HG03045 (cell line): Measurements from ENCODE around the gene FCHO1.

Experiments used
- ATAC-seq: cut with Tn5 transposase; IDR thresholded peaks from one replicate; pipeline ENCODE4 v1.9.1; 2021; ENCODE audit warnings: mild to moderate bottlenecking, moderate library complexity; ENCODE audit not compliant: unreplicated experiment

Gene FCHO1

DNA sequence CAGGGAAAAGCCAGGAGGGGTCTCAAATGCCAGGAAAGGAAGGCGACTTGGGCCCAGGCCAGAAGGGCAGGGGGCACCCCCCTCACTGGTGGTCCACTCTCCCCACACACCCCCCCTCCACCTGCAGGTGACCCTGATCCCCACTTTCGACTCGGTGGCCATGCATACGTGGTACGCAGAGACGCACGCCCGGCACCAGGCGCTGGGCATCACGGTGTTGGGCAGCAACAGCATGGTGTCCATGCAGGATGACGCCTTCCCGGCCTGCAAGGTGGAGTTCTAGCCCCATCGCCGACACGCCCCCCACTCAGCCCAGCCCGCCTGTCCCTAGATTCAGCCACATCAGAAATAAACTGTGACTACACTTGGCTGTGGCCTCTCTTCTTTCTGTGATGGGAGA is 17.1 kb upstream of the FCHO1 start:
- ATAC-seq = no peak

DNA sequence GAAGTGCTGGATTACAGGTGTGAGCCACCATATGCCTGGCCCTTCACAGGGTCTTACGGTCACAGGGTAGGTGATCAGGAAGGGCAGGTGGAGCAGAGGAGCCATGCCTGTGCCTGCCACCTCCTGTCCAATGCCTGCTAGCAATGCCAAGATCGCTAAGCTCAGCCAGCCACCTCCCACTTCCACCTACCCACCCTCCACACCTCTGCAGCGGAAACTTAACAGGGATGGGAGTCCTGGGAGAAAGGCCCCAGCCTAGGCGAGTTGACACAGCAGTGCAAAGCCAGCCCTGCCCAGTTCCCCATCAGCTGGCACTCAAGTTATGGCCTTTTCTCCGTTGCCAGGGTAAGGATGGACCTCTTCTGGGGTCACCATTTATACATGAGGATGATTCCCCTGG is 15.9 kb upstream of the FCHO1 start:
- no peak for ATAC-seq

DNA sequence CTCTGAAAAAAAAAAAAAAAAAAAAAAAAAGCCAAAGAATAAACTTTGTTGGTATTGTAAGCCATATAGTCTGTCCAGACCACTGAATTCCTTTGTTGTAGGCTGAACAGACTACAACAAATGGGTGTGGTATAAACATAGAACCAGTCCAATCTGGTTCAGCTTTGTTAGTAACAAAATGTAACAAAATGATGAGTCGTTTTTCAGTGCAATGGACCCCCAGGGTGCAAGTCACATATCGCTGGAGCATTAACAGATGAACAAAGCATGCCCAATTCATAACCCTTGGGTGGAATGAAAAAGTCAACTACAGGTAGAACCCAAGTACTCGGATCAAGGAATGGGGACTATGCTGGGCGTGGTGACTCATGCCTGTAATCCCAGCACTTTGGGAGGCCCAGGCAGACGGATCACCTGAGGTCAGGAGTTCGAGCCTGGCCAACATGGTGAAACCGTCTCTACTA is 13.6 kb upstream of the FCHO1 start:
- no peak for ATAC-seq

DNA sequence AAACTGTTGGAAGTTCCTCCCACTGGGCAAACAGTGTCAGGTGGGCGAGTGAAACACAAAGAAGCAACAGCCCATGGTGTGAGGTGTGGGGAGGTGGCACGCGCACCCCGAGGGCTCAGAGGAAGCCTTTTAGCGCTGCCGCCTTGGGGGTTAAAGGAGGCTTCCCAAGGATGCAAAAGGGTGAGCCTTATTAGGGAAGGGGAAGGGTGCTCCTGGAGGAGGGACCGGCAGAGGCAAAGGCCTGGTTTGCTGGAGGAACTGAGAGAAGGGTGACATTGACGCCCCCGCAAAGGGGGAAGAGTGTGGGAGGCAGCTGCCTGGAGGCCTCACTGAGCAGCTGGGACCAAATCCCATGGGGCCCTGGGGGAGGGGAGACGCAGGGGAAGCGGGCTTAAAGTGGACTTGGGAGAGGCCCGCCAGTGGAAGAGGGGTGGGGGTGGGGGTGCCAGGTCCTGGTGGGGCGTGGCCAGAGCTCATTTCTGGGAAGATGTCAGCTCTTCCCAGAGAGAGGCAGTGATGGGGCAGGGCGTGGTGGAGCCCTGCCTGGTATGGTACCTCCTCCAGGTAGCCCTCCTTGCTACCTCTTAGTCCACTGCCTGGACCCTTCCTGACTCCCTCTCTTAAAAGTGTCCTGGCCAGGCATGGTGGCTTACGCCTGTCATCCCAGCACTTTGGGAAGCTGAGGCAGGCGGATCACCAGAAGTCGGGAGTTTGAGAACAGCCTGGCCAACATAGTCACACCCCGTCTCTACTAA is 12.0 kb upstream of the FCHO1 start:
- ATAC-seq = no peak

DNA sequence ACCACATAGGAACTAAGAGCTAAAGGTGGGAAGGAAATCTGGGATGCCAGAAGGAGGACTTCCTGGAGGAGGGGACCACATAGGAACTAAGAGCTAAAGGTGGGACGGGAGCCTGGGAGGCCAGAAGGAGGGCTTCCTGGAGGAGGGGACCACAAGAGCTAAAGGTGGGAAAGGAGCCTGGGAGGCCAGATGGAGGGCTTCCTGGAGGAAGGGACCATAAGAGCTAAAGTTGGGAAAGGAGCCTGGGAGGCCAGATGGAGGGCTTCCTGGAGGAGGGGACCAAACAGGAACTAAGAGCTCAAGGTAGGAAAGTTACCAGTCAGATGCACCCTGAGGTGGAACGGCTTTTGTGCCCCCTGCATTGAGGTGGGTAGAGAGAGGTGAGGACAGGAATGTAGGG is 9.8 kb upstream of the FCHO1 start:
- ATAC-seq = no peak

DNA sequence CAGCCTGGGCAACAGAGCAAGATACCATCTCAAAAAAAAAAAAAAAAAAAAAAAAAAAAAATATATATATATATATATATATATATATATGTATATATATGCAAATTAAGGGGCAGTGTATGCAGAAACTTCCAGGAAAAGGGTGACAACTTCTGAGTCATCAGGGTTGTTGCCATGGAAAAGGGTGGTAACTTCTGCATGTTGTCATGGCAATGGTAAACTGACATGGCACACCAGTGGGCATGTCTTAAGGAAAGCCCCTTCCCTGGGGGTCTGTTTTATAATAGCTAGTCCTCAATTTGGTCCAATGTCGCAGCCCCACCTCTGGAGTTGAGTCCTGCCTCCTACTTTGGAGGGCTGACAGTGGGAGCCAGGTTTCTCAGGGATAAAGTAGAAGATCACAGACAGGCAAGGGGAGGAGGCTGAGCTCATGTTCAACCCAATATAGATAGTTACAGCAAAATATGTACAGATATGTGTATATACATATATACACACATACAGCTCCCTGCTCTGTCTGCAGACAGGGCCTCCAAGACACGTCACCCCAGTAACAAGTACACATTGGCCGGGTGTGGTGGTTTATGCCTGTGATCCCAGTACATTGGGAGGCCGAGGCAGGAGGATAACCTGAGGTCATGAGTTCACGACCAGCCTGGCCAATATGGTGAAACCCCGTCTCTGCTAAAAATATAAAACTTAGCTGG is 7.2 kb upstream of the FCHO1 start:
- no peak for ATAC-seq

DNA sequence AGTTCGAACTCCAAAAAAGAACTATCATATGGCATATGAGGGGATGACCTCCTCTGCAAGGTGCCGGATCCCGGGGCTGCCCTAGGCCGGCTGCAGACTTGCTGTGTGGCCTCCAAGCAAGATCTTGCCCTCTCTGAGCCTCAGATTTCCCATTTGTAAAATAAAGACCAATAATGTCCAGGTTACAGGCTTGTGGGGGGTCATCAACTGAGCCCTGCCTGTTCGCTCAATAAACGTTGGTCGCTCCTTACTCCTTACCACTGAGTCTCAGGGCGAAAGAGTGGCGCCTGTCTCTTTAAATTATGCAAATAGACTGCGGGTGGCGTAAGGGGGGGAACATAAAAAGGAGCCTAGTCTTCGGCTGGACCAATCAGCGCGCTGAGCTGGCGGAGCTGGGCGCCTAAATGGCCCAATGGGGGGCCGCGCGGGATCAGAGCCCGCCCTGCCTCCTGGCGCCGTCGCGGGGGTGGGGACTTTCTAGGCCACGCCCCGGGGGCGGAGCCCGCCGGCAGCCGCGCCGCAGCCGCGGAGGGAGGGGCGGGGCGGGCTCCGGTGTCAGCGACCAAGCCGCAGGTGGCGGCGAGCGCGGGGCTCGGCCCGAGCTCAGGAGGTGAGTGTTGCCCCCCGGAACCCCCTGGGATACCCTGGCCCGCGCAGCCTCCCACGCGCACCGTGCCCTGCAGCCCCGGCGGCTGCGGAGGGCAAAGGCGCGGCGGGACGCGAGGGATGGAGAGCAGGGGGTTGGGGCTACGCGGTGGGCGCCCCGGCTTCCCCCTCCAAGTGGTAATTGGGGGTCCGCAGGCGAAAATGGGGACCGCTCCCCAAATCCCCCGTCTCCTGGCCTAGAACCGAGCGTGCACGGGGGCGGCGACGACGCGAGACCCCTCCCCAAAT is 3.8 kb upstream of the FCHO1 start:
- peak; percentile 70 for ATAC-seq

DNA sequence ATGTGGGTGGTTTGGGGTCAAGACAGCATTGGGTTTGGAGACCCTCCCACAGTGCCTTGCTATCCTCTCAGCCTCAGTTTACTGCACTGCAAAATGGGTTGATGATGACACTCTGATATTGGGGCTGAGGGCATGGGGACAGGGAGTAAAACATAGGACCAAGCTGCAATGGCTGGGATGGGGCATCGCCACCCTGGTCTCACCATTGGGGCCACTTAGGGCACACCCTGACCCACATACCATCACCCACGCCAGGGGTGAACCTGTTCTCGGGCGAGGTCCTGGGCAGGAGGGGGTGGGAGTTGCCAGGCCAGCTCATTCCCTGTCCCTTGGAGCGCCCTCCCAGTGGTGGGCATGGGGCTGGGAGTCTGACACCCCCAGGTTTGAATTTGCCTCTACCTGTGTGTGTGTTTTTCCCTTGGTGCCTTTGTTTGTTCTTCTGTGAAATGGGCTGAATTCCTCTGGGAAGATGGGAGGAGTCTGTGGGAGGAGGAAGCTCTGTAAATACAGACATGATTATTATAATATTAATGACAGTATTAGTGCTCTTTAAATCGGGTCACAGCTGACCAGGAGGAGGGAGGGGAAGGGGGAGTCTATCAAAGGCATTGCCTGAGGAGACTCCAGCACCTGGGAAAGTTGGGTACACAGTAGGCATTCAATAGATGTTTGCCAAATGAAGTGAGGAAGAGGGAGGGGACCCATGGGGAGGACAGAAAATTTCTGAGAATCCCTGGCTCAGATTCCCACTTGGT is 2.2 kb upstream of the FCHO1 start:
- no peak for ATAC-seq

DNA sequence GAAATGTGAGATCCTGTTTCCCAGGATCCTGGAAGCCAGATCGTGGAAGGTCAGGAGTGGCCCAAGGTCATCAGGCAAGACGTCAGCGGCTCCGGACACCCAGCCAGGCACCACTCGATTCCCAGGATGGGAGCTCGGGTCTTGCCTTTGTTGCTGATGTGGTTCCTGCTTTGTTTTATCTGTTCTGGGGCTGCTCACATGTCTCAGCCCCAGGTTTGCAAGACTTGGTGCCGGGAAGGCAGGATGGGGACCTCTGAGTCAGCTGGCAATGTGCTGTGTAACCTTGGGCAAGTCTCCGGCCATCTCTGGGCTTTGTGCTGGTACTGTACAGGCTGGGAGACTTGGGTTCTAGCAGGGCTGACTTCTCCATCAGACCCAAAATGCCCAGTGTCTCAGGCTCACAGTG is 1.4 kb upstream of the FCHO1 start:
- ATAC-seq = no peak

DNA sequence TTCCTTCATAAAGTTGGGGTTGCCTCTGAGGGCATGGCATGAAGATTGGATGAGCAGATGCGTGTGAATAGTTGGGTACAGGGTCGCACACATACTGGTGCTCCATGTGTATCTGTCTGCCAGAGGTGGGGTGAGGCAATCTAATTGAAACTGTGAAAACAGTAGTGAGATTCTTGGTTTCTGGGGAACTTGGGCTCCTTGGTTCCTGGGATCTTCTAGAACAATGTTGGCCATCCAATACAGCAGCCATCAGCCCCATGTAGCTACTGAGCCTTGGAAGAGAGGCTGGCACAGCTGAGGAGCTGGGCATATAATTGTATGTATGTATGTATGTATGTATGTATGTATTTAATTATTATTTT is 616 bp downstream of the FCHO1 start:
- ATAC-seq = no peak

DNA sequence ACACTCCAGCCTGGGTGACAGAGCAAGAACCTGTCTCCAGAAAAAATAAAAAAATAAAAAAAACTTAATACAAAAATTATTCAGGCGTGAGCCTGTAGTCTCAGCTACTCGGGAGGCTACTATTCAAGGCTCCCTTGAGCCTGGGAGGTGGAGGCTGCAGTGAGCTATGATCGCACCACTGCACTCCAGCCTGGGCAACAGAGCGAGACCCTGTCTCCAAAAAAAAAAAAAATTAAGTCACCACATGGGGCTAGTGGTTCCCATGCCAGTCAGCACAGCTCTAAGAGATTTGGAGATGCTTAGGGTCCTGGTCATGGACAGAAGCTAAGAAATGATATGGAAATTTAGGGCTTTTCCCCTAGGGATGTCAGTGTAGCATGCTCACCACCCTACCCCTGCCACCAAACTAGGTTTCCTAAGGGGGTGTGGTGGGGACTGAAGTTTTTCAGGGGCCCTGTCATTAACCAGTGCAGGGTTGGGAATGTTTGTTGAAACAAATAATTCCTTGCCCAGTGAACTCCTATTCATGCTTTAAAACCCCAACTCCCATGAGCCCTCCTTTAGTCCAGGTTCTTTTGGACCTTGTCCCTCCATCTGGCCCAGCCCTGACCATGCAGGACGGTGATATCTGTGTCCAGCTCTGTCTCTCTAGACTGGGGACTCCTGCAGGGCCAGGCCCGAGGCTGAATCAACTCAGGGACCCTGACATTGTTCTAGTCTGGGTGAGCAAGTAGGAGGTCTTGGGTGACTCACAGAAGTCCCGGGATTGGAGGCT is 1.8 kb downstream of the FCHO1 start:
- ATAC-seq = no peak

DNA sequence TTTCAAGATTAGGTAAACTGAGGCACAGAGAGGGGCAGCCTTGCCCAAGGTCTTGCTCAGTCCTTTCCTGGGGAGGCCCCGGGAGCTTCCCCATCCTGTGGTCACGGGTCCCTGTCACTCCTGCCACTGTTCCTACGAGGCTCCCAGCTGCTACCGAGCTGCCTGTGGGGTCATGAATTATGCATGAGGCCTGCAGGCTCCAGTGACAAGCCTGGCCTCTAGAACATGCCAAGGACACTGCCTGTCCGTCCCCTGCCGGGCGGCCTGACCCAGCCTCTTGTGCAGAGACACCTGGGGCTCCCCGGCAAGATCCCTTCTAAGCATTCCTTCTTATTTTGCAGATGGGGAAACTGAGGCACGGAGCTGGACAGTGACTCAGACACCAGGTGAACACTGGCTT is 2.7 kb downstream of the FCHO1 start:
- ATAC-seq = no peak

DNA sequence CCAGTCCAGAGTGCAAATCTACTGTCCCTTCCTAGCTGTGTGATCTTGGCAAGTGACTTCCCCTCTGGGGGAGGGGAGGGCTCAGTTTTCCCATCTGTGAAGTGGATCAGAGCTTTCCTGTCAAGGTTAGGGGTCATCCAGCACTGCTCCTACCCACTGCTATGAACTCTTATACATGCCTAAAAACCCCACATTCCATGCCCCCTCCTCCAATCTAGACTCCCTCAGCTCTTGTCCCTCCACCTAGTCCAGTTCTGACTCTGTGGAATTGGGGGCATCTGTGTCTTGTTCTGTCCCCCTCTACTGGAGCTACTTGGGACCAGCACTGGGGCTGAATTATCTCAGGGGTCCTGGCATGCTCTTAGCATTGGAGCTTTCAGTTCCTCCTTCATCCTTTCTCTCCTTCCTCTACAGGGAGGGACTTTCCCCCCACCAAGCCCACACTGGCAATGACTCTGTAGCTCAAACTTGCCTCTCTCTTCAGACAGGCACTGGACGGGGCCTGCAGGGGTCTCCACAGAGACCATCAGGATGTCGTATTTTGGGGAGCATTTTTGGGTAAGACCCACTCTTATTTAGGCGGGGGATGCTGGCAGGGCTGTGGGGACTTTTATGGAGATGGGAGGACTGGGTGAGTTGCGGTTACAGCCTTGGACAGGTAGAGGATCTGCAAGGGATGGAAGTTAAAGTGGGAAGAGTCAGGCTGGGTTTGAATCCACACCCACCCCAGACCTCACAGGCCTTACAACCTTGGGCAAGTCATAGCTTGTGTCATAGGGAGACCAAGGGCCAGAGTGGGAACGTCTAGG is 3.6 kb downstream of the FCHO1 start:
- peak; percentile 45 for ATAC-seq

DNA sequence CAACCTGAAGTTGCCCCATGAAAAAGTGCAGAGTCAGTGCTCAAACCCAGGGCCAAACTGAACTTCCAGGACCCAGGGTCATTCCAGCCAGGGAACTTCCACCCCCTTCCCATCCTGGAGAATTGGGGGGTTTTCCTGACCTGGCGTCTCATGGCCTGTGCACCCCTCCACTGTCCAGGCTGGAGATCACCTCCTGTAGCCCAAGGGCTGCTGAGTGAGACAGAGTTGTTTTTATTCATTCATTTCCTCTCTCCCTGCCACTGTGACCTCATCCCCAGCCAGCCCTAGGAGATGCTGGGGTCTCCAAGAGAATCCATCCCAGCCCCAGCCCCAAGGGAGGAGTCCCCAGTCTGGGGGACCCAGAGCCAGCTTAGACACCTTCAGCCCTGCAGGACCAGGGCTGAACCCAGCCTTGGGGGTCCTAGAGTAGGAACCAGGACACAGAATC is 4.2 kb downstream of the FCHO1 start:
- no peak for ATAC-seq

DNA sequence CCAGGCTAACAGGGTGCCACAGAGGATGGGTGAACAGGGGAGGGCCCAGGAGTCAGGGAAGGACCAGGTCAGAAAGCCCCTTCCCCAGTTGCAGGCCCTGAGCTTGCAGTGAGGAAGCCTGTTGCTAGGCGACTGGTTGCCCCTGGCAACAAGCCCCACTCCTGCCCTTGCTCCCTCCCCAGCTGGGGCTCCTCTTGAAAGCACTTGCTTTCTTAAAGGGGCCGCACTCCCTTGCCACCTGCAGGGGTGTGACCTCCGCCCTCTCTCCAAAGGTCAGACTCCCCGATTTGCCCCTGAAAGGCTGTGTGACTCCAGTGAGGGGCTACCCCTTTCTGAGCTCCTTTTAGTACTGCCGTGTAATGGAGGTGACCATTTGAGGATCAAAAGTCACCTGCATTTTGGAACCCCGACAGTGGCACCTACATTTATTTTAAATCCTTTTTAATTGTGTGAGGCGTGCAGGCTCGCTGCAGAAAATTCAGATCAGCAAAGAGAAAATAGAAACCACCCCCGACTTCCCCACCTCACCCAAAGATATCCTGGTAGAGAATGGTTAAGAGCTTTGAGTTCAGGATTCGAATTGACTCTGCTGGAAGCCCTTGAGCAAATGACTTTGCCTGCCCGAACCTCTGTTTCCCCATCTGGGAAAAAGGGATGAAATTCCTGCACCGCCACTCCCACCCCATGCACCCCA is 4.8 kb downstream of the FCHO1 start:
- ATAC-seq = no peak

DNA sequence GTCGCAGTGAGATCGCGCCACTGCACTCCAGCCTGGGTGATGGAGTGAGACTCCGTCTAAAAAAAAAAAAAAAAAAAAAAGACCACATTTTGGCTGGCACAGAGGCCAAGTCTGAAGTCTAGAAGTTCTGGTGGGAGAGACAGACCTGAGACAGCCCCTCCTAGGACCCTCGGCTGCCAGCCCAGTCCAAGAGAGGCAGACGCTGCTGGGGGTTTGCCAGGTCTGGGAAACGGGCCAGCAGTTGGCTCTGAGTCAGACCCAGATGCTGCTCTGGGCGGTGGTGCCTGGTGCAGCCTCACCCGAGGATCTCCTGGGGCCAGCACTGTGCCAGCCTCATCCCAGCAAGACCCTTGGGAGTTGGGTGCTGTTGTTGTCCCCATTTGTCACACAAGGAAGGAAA is 5.8 kb downstream of the FCHO1 start:
- no peak for ATAC-seq

DNA sequence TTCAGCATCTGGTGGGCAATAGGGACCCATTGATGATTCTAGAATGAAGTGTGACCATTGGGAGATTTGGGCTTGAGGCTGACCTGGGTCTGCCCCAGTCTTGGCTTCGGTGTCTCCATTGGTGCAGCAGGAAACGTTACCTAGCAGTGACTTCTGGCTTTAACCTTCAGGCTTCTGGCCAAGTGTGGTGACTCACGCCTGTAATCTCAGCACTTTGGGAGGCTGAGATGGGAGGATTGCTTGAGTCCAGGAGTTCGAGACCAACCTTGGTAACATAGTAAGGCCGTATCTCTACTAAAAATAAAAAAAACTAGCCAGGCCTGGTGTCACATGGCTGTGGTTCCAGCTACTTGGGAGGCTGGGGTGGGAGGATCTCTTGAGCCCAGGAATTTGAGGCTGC is 7.2 kb downstream of the FCHO1 start:
- no peak for ATAC-seq

DNA sequence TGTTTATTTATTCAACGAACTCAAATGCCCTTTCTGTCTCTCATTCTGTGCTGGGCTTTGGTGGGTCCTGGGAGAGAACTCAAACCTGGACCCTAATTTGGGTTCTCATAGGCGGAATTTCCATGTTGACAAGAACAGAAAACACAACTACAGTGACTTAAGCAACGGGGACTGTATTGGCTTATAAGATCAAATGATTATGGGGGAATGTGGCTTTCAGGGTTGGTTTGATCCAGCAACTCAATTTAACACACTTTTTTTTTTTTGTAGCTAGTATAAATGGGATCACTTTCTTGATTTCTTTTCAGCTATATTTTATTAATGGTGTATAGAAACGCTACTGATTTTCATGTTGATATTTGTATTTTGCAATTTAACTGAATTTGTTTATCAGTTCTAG is 9.9 kb downstream of the FCHO1 start:
- no peak for ATAC-seq
